Upper lobe of left lung (tissue), 6 donors: Measurements from ENCODE around the gene CHRDL2. TPM values are rescaled to one million over a fixed set of nuclear protein-coding genes. Genes with fewer than 3 reads are reported as not detected.

Experiments
- ATAC-seq, 2 donors: fragments of 200-7000 bp; cut with Tn5 transposase; one replicate each; pipeline ENCODE4 v1.9.1; 2022; ENCODE audit warnings: mild to moderate bottlenecking in 2 of 2, moderate library complexity in 2 of 2; ENCODE audit not compliant: low FRiP score in 2 of 2
- DNase-seq, 2 donors: peaks; one replicate each; pipeline ENCODE4 v3.0.0-alpha.2; 2019 to 2020
- H3K27ac ChIP-seq, 4 donors: fragments of 200-600 bp; sonication (generic); one replicate each; pipeline ENCODE4 v1.5.1; 2016 to 2019
- H3K27me3 ChIP-seq, 4 donors: fragments of 200-600 bp; sonication (generic); one replicate each; pipeline ENCODE4 v1.5.1; 2017 to 2019
- H3K36me3 ChIP-seq, 4 donors: fragments of 200-600 bp; sonication (generic); one replicate each; pipeline ENCODE4 v1.5.1; 2016 to 2019
- H3K4me1 ChIP-seq, 4 donors: fragments of 200-600 bp; sonication (generic); one replicate each; pipeline ENCODE4 v1.5.1; 2018 to 2019
- H3K4me3 ChIP-seq, 4 donors: fragments of 200-600 bp; sonication (generic); one replicate each; pipeline ENCODE4 v1.5.1; 2017 to 2019; ENCODE audit warnings: mild to moderate bottlenecking in 2 of 4, moderate library complexity in 1 of 4
- H3K9me3 ChIP-seq, 4 donors: fragments of 200-600 bp; sonication (generic); one replicate each; pipeline ENCODE4 v1.5.1; 2018 to 2019
- CTCF ChIP-seq, 6 experiments: fragments of 450-650 bp in 4 of 6; fragments of 200-600 bp in 2 of 6; sonication (generic) in 2 of 6; IDR thresholded peaks; one replicate each; pipeline ENCODE4 v1.5.1; 2016 to 2019; ENCODE audit warnings: antibody characterized with exemption in 6 of 6
- EP300 ChIP-seq, 4 donors: sonication (generic); formaldehyde crosslinking; IDR thresholded peaks; one replicate each; pipeline ENCODE4 v1.5.1; 2017; ENCODE audit warnings: antibody characterized with exemption in 4 of 4, control low read depth in 2 of 4
- POLR2A ChIP-seq, 4 donors: fragments of 450-650 bp; IDR thresholded peaks; one replicate each; pipeline ENCODE4 v1.5.1; 2016 to 2017; ENCODE audit warnings: antibody characterized with exemption in 4 of 4, mild to moderate bottlenecking in 2 of 4
- POLR2AphosphoS5 ChIP-seq, 2 donors: sonication (generic); formaldehyde crosslinking; IDR thresholded peaks; one replicate each; pipeline ENCODE4 v1.5.1; 2017; ENCODE audit warnings: antibody characterized with exemption in 2 of 2
- WGBS, 2 donors: methylation state at CpG; one replicate each; pipeline ENCODE4 v1.1.5; 2017 to 2018; 5-methylcytosine and 5-hydroxymethylcytosine counted together
- small RNA-seq, 4 donors: library from RNA; depleted of rRNA; stranded (forward); fragments of <200 nt; gene quantifications; one replicate each; pipeline ENCODE3, GENCODE V24; 2016
- total RNA-seq, 6 donors: library from RNA; depleted of rRNA in 4 of 6; stranded (reverse); fragments of >200 nt in 4 of 6; gene quantifications; one replicate each; pipeline versions ENCODE4 v1.1.0 to v1.2.1, GENCODE V29; 2016 to 2021
- donor health status: DM: no; HTN: no; CAD: no; lungs with moderate emphysema.
- donor health status: DM: no; HTN: yes; CAD: no; lungs with severe emphysema.

CHRDL2 gene
- total RNA-seq, 6 donors from 2014 or later = 1.3 to 3.1 (median 1.5) TPM; not detected in 3

DNA sequence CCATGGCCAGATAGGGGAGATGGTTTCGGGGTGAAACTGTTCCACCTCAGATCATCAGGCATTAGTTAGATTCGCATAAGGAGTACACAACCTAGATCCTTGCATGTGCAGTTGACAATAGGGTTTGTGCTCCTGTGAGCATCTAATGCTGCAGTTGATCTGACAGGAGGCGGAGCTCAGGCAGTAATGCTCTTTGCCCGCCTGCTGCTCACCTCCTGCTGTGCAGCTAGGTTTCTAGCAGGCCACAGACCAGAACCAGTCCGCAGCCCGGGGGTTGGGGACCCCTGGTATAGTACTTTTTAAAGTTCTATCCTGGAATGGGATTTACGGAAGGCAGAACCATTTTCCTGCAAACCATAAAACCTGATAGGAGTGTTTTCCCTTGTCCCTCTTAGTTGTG lies 84.3 kb downstream of the CHRDL2 start:
- no peak for ATAC-seq
- H3K27ac ChIP-seq = no peak overlapping the region

More for the DNA sequence above, 84.3 kb downstream of the CHRDL2 start:
- peaks cover 0 to 4% (median 0%) of the 10 kb centered on the region in 4 donors for H3K4me1 ChIP-seq
- no peak for DNase-seq
- H3K9me3 ChIP-seq = no peaks in the 10 kb centered on the region
- WGBS, 2 donors = 95 to 96% methylated on average over 7 of the region's 7 CpGs
- no peaks in the 10 kb centered on the region for H3K27me3 ChIP-seq
- peaks cover 0 to 6% (median 1%) of the 10 kb centered on the region in 4 donors for H3K36me3 ChIP-seq
- TF ChIP-seq EP300 (IDR thresholded peaks at IDR 0.05) = no peak
- TF ChIP-seq POLR2AphosphoS5 (IDR thresholded peaks at IDR 0.05) = no peak
- TF ChIP-seq POLR2A (IDR thresholded peaks at IDR 0.05) = no peak
- no peak for TF ChIP-seq CTCF (IDR thresholded peaks at IDR 0.05)
- no peak overlapping the region for H3K4me3 ChIP-seq

Small RNA genes within 50 kb of the gene (small RNA-seq; reads per million reads assigned to genes)
- gene MIR4696 (0 to 0.11 (median 0) reads per million in 4 donors), gene RANP3 (0 reads per million in 4 donors), gene RN7SKP297 (0 reads per million in 4 donors)

Other genes starting within 250 kb of the CHRDL2 start
- gene LIPT2, start 237.7 kb downstream of the CHRDL2 start, total RNA-seq = 1 to 10 TPM; 3.3 to 8.5 (median 6.3) TPM
- gene POLD3, start 138.8 kb downstream of the CHRDL2 start, total RNA-seq = 10 to 100 TPM in 5 of 6 donors, 1 to 10 TPM in 1; 7.4 to 20.8 (median 16.4) TPM
- 10 to 100 TPM; 13.4 to 34.3 (median 22.8) TPM for gene RNF169, start 17.4 kb upstream of the CHRDL2 start, total RNA-seq
- 10 to 100 TPM in 5 of 6 donors, 1 to 10 TPM in 1; 9.4 to 25.1 (median 16.7) TPM for gene XRRA1, start 217.7 kb upstream of the CHRDL2 start, total RNA-seq
- gene SPCS2, start 217.8 kb upstream of the CHRDL2 start, total RNA-seq = 100 to 1,000 TPM in 2 of 6 donors, 10 to 100 TPM in 4; 15.5 to 150 (median 89.0) TPM